ENCODE results near the gene LARP1B. TPM values are rescaled to one million over a fixed set of nuclear protein-coding genes. Genes with fewer than 3 reads are reported as not detected.
A peak's percentile ranks its signal among the peaks of the same experiment; 100 is the strongest.
"Not testable (repeated sequence)": the region's sequence is repeated elsewhere in the genome, so short reads cannot be mapped to it uniquely, and the experiment has no call there.

LARP1B gene
- total RNA-seq = 15.4 and 27.7 TPM in 2 replicates
- polyA plus RNA-seq (2012) = 5.9 TPM

DNA sequence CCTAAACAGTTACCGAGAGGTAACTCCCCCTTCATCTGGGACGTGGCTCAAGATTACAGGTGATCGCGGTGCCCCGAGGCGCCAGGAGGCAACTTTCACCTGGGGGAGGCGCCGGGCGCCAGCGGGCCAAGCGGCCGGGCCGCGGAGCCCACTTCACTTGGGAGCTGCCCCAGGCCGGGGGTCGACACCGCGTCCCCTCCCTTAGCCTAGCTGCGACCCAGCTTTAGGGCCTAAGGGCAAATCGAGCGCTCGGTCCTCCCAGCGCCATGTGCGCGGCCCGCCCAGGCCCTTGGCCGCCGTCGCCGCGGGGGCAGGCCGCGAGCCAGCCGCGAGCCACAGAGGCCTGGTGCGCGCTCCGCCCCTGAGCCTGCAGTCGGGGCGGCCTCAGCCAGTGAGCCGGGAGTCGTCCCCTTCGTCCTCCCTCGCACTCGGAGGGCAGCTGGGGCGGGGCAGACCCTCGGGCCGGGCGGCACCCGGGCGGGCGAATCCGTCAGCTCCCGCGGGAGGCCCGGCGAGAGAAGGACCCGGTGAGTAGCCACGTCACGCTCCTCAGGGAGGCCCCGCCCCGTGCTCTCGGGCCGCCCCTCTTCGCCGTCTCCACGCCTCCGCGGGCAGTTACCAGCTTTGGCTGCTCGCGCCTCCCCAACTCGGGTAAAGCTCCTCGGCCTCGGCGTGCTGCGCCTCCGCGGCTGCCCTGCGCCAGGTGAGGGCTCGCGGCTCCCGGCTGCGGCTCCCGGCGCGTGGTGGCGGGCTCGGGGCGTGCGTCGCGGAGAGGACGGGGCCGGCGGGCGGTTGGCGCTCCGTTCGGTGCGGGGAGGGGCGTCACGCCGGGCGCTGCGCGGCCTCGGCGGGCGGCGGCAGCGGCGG is at the start of gene LARP1B:
Gene LARP1B, plus strand, starts transcription at position 614 of the 867 bp plus-strand sequence. CDS start 13,640 bp downstream, outside the sequence.
- DNase-seq (ENCODE audit: low read depth) = peak; percentile 97

GRCh38 chr4:128025319-128025718 is 35.8 kb upstream of the LARP1B start:
- no peak for DNase-seq (ENCODE audit: low read depth)

- no peak for DNase-seq (ENCODE audit: low read depth)
Measured at GRCh38 chr4:128029907-128030306, 31.2 kb upstream of the LARP1B start.

DNA sequence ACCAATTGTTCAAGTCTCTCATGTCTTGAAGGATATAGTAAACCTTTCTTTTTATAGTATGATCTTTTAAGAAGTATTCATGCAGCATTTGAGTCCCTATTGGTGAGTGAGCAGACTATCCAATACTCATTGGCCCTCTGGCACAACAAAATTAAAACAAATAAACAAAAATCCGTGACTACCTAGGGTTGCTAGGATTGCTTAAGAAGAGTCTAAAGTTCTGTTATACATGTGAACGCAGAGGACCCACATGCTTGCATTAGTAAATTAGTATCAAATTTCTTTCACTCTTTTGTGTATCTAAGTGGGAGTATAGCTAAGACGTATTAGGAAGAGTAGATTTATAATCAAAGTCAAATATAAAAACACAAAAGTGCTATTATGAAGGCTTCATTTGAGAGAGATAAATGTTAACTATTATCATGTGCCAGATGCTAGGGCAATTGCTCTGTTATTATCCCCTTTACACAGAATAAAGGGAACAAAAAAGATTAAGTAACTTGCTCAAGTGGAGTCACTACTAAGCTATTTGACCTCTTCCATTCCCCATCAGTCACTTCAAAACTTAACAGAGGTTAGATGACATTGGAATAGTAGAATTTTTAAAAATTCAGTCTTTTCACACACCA is 29.2 kb upstream of the LARP1B start:
- no peak for DNase-seq (ENCODE audit: low read depth)

GRCh38 chr4:128039568-128039967 is 21.5 kb upstream of the LARP1B start:
- DNase-seq (ENCODE audit: low read depth) = no peak

DNA sequence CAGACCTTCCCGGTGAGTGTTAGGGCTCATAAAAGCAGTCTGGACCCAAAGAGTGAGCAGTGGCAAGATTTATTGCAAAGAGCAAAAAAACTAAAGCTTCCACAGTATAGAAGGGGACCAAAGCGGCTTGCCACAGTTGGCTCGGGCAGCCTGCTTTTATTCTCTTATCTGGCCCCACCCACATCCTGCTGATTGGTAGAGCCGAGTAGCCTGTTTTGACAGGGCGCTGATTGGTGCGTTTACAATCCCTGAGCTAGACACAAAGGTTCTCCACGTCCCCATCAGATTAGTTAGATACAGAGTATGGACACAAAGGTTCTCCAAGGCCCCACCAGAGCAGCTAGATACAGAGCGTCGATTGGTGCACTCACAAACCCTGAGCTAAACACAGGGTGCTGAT is 14.1 kb upstream of the LARP1B start:
- not testable (repeated sequence) for DNase-seq (ENCODE audit: low read depth)

GRCh38 chr4:128047514-128047913 is 13.6 kb upstream of the LARP1B start:
- DNase-seq (ENCODE audit: low read depth) = not testable (repeated sequence)

DNA sequence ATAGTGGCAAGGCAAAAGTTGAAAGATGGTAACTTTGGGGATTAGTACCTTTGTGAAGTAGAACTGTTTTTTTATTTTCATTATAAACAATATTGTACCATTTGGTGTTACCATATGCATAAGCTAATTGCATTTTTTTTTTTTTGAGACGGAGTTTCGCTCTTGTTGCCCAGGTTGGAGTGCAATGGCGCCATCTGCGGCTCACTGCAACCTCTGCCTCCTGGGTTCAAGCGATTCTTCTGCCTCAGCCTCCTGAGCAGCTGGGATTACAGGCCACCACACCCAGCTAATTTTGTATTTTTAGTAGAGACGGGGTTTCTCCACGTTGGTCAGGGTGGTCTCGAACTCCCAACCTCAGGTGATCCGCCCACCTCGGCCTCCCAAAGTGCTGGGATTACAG is 9.9 kb upstream of the LARP1B start:
- not testable (repeated sequence) for DNase-seq (ENCODE audit: low read depth)

GRCh38 chr4:128054907-128055306 is 6.2 kb upstream of the LARP1B start:
- DNase-seq (ENCODE audit: low read depth) = not testable (repeated sequence)

- DNase-seq (ENCODE audit: low read depth) = not testable (repeated sequence)
Measured at GRCh38 chr4:128055441-128056206, 5.5 kb upstream of the LARP1B start.

GRCh38 chr4:128056396-128056795 is 4.7 kb upstream of the LARP1B start:
- DNase-seq (ENCODE audit: low read depth) = no peak

DNA sequence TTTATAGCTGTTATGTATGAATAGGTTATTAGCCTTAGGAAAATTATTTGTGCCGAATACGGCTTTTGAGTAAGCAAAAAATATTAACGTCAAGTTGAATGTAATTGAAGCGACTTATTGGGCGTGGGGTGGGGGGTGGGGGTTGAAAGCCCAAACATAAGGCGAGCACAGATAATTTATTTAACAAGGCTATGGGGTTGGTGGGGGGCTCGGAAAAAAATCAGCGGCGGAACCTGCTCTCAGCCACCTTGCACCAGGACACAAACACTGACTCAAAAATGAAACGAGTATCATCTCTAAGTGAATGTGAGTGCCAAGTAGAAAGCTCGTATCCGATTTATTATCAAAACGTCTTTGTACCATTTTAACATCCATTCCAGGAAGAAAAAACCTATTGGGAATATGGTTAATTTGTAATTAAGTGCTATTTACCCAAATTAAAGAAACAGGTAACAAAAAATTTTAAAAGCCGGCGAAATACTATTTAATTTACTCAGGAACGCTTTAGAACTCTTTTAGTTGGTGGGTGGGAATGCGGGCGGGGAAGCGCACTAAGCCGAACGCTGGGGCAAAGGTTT is 902 bp upstream of the LARP1B start:
- no peak for DNase-seq (ENCODE audit: low read depth)

DNA sequence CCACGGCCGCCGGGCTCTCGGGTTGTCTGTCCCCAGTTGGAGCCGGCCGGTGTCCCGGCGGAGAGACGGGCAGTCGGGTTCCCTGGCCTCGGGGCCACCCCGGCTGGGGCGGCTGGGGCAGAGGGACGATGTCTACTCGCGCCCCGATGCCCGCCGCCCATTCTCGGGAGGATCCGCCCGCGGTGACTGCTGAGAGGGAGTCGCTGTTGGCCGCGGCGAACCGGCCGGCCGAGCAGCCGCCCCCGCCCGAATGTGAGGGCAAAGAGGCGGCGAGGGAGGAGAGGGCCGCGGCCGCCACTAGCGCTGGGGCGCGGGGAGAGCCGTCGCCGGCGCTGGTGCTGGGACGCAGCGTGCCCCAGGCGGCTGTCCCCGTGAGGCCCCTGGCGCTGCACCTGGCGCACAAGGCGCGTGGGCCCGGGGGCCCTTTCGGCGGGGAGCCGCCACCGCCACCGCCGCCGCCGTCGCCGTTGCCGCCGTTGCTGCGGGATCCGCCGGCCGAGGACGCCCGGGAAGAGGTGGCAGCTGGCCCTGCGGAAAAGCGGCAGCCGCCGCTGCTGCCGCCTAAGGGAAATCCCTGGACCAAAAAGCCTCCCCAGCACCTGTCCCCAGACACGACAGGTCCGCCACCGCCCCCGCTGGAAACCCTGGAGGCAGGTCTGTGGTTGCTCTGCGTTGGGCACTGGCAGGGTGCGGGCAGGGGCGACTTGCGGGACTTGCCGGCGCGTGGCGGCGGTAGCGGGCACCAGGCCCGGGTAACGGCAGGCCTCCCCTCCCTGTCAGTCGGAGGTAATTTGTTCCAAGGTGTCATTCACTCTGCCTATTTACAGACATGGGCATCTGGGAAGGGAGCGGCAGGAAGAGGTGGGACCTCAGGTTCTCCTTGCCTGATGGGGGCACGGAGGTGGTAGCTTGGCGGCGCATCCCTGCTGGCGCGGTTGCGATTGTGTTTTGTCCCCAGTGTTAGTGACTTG is 739 bp downstream of the LARP1B start:
- peak; percentile 81 for DNase-seq (ENCODE audit: low read depth)

DNA sequence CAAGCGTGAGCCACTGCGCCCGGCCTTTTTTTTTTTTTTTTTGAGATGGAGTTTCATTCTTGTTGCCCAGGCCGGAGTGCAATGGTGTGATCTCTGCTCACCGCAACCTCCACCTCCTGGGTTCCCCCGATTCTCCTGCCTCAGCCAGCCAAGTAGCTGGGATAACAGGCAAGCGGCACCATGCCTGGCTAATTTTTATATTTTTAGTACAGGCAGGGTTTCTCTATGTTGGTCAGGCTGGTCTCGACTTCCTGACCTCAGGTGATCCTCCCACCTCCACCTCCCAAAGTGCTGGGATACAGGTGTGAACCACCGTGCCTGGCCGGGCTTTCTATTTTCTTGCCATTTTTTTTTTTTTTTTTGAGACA is 5.3 kb downstream of the LARP1B start:
- DNase-seq (ENCODE audit: low read depth) = not testable (repeated sequence)

GRCh38 chr4:128068918-128069317 is 7.8 kb downstream of the LARP1B start:
- DNase-seq (ENCODE audit: low read depth) = peak; percentile 4

GRCh38 chr4:128076464-128076863 is 15.4 kb downstream of the LARP1B start:
- DNase-seq (ENCODE audit: low read depth) = no peak

DNA sequence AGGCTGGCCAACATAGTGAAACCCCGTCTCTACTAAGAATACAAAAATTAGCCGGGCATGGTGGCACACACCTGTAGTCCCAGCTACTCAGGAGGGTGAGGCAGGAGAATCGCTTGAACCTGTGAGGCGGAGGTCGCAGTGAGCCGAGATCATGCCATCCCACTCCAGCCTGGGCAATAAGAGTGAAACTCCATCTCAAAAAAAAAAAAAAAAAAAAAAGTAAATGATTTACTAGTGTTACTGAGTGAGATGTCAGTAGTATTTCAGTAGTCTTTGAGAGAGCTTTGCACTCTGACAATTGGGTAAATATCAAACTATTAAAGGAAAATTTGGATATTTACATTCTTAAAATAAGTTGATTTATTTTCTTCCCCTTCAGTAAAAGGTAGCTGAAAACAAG is 34.2 kb downstream of the LARP1B start:
- not testable (repeated sequence) for DNase-seq (ENCODE audit: low read depth)

DNA sequence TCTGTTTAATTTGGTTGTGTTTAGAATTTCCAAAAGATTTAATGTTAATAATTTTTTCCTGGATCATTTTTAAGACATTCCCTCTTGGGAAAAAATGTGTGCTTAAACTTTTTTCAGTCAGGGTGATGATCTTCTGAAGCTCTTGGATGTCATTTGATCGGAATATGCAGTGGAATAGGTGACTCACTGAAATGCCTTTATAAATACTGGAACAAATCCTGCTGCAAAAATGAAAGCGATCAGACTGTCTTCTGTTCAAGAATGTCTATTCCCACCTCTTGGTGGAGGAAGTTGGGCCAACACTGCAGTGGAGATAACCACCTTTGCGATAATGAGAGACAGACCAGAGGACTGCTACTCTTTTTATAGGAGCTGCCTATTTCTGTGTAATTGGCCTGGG is 46.7 kb downstream of the LARP1B start:
- peak; percentile 13 for DNase-seq (ENCODE audit: low read depth)

DNA sequence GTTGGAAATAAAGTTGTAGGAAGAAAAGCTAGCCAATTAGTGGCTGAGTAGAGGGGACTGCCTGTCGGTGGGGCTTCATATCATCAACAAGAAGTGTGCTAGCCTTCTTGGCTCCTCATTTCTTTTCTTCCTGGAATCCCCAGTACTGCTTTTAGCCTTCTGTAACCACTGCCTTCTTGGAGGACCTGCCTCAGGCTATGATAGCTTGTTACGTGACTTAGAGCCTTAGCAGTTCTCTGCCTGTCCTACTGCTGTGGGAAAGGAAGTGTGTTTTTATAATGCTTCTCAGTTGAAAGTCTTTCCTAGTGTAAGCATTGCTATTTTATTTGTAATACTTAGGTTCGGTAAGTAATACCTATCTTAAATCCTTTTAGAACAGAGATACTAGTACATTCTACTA is 61.9 kb downstream of the LARP1B start:
- DNase-seq (ENCODE audit: low read depth) = no peak

- DNase-seq (ENCODE audit: low read depth) = no peak
Measured at GRCh38 chr4:128130621-128131020, 69.5 kb downstream of the LARP1B start.

Data from myocyte (in vitro differentiated cells).